ENCODE measurements around the gene ZC3HAV1. TPM values are rescaled to one million over a fixed set of nuclear protein-coding genes. Genes with fewer than 3 reads are reported as not detected.

Gene ZC3HAV1
- total and polyA plus RNA-seq, 2 experiments from 2014 or later = 24.8 to 56.8 TPM

GRCh38 chr7:139034336-139034735 is 75.2 kb downstream of the ZC3HAV1 start (continued):
- TF ChIP-seq EZH2 (IDR thresholded peaks at IDR 0.05; ENCODE audit: low read depth, unreplicated experiment) (no peak), CTCF (conservative IDR thresholded peaks at IDR 0.05; ENCODE audit: low read depth in 2 of 2) (no peak), CREB1 (CRISPR knock-in tag; IDR thresholded peaks at IDR 0.05; ENCODE audit: low read depth) (no peak), ZNF114 (CRISPR knock-in tag; IDR thresholded peaks at IDR 0.05) (no peak), STAT1 (IDR thresholded peaks at IDR 0.05; ENCODE audit: unreplicated experiment) (no peak)

GRCh38 chr7:139033346-139034114 is 76.0 kb downstream of the ZC3HAV1 start:
- no peak for ATAC-seq
- TF ChIP-seq POLR2AphosphoS5 (IDR thresholded peaks at IDR 0.05; ENCODE audit: low read depth) (no peak), ZNF114 (CRISPR knock-in tag; IDR thresholded peaks at IDR 0.05) (no peak), ZNF331 (CRISPR knock-in tag; IDR thresholded peaks at IDR 0.05; ENCODE audit: low read depth) (no peak), JUNB (IDR thresholded peaks at IDR 0.05; ENCODE audit: unreplicated experiment) (no peak), REST (IDR thresholded peaks at IDR 0.05; ENCODE audit: unreplicated experiment) (no peak), EZH2 (IDR thresholded peaks at IDR 0.05; ENCODE audit: low read depth, unreplicated experiment) (no peak), CTCF (conservative IDR thresholded peaks at IDR 0.05; ENCODE audit: low read depth in 2 of 2) (no peak), ZNF462 (CRISPR knock-in tag; IDR thresholded peaks at IDR 0.05) (no peak)

More at GRCh38 chr7:139033346-139034114, 76.0 kb downstream of the ZC3HAV1 start:
- Histone ChIP-seq H3K79me2 (replicated peaks; ENCODE audit: insufficient read depth) (no peaks in the 10 kb centered on the region), H2AFZ (no peak overlapping the region), H3K36me3 (ENCODE audit: insufficient read depth) (no peaks in the 10 kb centered on the region; the same call in 1 of the 2 replicates), H3K9me2 (ENCODE audit: insufficient read depth) (no peaks in the 10 kb centered on the region), H3K4me1 (ENCODE audit: insufficient read depth) (peaks cover 13% of the 10 kb centered on the region), H3K27me3 (ENCODE audit: insufficient read depth) (no peaks in the 10 kb centered on the region), H3K4me2 (no peak overlapping the region), H4K20me1 (replicated peaks; ENCODE audit: insufficient read depth) (no peaks in the 10 kb centered on the region), H3F3A (replicated peaks; ENCODE audit: low read depth) (peaks cover 3% of the 10 kb centered on the region; the same call in 1 of the 2 replicates), H3K27ac (ENCODE audit: low read depth) (no peak overlapping the region), H3K4me3 (no peak overlapping the region)
- no peak for DNase-seq (ENCODE audit: low spot score)
- Mint-ChIP-seq H3K27me3 (ENCODE audit: insufficient read depth, low read depth, poor library complexity) (peaks cover 13% of the 10 kb centered on the region), H3K36me3 (ENCODE audit: low read depth) (peaks cover 39% of the 10 kb centered on the region), H3K4me1 (peaks cover 22% of the 10 kb centered on the region), H3K4me3 (no peak overlapping the region), H3K9me3 (no peaks in the 10 kb centered on the region), H3K27ac (no peak overlapping the region)
